GM12873 (cell line): ENCODE results near the gene MCUR1.

Source experiments
- CTCF ChIP-seq: IDR thresholded peaks from 2 replicates; pipeline ENCODE4 v1.5.1; 2012; ENCODE audit warnings: low read depth, mild to moderate bottlenecking, moderate library complexity, low read length, control low read depth; ENCODE audit not compliant: insufficient read depth; ENCODE audit errors: missing control alignments

MCUR1 gene

DNA sequence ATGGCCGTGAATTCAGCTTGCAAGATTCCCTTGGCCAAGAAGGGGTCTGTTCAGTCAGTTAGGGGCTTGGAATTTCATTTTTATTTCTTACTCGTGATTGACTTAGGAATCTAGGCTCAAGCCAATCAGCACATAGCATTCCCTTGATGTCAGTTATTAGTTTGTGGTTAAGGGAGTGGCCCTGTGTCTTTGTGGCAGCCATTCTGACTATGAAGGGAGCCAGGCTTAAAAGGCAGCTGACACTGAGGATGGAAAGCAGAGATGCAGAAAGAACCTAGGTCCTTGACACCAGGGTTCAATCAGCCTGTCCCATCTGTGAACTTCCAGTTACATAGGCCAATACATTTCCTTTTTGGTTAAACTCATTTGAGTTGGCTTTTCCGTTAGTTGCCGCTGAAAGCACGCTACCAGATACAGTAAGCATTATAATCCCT lies 48.1 kb downstream of the MCUR1 start:
- no peak for TF ChIP-seq CTCF

DNA sequence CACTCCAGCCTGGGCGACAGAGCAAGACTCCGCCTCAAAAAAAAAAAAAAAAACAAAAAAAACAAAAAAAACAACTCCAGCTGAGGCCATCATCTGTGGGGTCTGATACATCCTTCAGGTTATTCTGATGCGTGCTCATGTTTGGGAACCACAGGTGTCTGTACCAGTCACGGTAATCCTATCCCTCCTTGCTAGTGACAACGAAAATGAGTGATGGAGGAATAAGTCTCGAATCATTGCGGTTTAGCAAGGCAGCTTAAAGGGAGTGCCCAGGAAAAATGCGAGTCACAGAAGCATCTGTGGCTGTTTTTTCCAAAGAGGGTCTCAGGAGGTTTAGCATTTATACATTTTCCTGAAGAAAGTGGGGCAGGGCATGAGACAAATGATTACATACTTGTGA lies 48.8 kb downstream of the MCUR1 start:
- no peak for TF ChIP-seq CTCF

GRCh38 chr6:13764996-13765395 lies 49.4 kb downstream of the MCUR1 start:
- TF ChIP-seq CTCF = no peak

GRCh38 chr6:13763740-13764381 lies 50.5 kb downstream of the MCUR1 start:
- TF ChIP-seq CTCF = no peak

DNA sequence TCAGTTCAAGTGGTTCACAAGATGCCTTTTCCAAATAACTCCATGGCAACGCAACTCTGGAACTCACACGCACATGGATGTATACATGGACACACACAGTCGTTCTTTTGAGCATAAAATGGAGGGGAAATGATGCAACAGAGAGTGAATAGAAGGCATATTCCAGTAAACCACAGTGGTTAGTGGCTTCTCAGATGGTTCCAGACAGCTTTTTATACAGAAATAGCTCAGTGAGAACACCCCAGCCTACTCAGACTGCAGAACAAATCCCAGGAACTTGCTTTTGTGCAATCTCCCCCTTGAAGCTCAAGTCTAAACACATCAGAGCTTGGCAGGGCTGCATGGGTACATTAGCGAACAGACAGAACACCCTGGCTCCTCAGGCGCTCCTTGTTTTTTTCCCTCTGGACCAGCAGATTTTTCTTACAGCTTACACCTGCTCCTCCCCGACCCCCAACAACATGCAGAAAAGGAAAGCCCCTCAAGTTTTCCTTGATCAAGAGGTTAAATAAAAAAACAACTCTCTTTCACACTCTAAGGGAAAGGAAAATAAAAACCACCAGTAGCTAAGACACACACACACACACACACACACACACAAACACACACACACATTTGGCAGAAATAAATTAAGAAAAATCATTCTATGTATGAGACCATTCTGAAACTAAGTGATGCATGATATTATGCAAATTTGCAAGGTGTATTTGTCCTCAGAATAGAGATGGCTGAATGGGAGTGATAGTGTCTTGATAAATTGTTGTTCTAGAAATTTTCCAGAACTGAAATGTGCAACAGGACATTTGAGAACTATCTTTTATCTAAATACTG lies 51.5 kb downstream of the MCUR1 start:
- TF ChIP-seq CTCF = no peak

GRCh38 chr6:13761361-13762036 lies 52.9 kb downstream of the MCUR1 start:
- TF ChIP-seq CTCF = no peak

DNA sequence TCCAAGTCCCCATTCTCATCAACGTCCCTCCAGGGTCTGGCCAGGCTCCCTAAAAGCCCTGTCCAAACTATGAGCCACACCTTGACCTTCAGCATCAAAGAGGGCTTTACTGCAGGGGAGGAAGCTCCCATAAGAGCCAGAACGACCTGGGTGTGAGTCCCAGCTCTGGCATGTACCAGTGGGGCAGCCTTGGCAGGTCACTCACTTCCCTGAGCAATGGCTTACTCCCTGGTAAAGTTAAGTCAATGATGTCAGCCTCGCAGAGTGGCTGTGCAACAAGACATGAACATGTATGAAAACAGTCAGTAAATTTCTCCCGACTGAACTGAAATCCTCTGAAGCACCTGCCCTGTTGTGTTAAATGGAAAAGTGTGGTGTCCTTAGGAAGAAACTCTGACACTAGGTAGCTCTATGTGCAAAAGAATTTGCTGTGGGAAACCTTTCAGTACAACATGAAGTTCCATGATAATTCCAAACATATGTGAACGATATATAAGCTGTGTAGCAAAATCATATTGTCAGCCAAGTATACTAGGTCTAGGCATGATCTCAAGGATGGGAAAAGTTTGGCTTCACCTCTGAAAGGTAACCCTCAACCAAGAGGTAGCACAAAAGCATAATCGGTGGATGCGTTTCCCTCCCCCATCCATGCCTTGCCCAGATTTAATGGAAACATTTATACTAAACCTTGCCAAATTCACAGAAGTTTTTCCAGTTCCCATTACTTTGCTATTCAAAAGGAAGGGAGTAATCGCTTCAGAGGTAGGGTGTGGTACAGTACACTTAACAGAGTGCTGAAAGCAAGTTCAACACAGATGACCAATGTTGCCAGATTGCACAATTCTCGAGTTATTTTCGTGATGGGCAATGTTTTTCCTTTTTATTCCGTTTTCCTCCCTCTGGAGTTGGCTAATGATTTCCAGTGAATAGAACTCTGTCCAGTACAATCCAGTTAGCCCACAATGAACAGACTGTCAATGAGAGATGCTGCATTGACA lies 53.8 kb downstream of the MCUR1 start:
- no peak for TF ChIP-seq CTCF
